Smooth muscle cell (in vitro differentiated cells): ENCODE measurements around the gene CACUL1. TPM values are rescaled to one million over a fixed set of nuclear protein-coding genes. Genes with fewer than 3 reads are reported as not detected.

ENCODE experiments used
- polyA plus RNA-seq: library from polyadenylated mRNA; unstranded; fragments of >200 nt; fragmentation: Nextera tagmentation; extraction: Ambion mirVana; gene quantifications from 2 replicates; pipeline ENCODE4 v1.2.1, GENCODE V29; 2016
- total RNA-seq: library from RNA; depleted of rRNA; stranded (reverse); fragments of >200 nt; gene quantifications from 2 replicates; pipeline ENCODE4 v1.2.3, GENCODE V29; 2014

Gene CACUL1
- total and polyA plus RNA-seq, 2 experiments from 2014 or later, result 24.8 to 25.6 TPM

Other genes with a start within 250 kb of the CACUL1 start
- not detected in 2 replicates for gene PRLHR, start 159.3 kb downstream of the CACUL1 start, total RNA-seq
- gene PRLHR, start 159.3 kb downstream of the CACUL1 start, polyA plus RNA-seq, result not detected in 2 replicates